ENCODE measurements around the gene SEPTIN8. TPM values are rescaled to one million over a fixed set of nuclear protein-coding genes. Genes with fewer than 3 reads are reported as not detected.

The SEPTIN8 gene
- total and polyA plus RNA-seq, 2 of the 13 experiments (the other 11 are each of a cell fraction or from before 2014, with no cell fraction given), result 41.4 to 49.9 TPM

GRCh38 chr5:132826424-132827082 is 49.5 kb upstream of the SEPTIN8 start:
- Histone ChIP-seq H3K4me2 (ENCODE audit: low read depth, low read length) (no peak overlapping the region), H3K4me1 (ENCODE audit: insufficient read depth, low read length) (peaks cover 48% of the 10 kb centered on the region), H3K27me3 (ENCODE audit: control insufficient read depth in 1 of 2, insufficient read depth in 2 of 2, low read length in 2 of 2) (no peaks in the 10 kb centered on the region), H3K9ac (ENCODE audit: insufficient read depth, low read depth, low read length) (peak overlapping the region; percentile 3; the same call in 1 of the 2 replicates), H3K9me3 (ENCODE audit: low read length) (no peaks in the 10 kb centered on the region), H3K27ac (ENCODE audit: extremely low read length, insufficient read depth, low read length) (no peak overlapping the region), H3K79me2 (ENCODE audit: insufficient read depth, low read length) (peaks cover 37% of the 10 kb centered on the region), H4K20me1 (ENCODE audit: insufficient read depth, low read length) (no peaks in the 10 kb centered on the region), H2AFZ (ENCODE audit: low read length) (no peak overlapping the region), H3K36me3 (replicated peaks in 1 of 2; ENCODE audit: control insufficient read depth in 1 of 2, insufficient read depth in 2 of 2, low read length in 2 of 2) (peaks cover 7 to 30% of the 10 kb centered on the region in 2 experiments; a peak in 4 of 5 replicates), H3K4me3 (replicated peaks in 1 of 3; ENCODE audit: insufficient read depth in 1 of 3, low read depth in 2 of 3, low read length in 3 of 3) (no peak overlapping the region)
- no peak for DNase-seq (ENCODE audit: low spot score)
- ChIA-PET POLR2A (interaction anchor here (1.2 to 5.6 kb wide), 3 partner anchors 17 to 57 kb away, joined by 3 to 55 read pairs (median 26); partner anchors contain the start of gene LEAP2), CTCF (ENCODE audit: low intra/inter-chr PET ratio, low total read pairs) (no interaction called here)
- 70% methylated on average over 6 of the region's 6 CpGs for WGBS (ENCODE audit: low lambda C conversion rate)
- no peak for FAIRE-seq
- intact Hi-C loops (cut with micrococcal nuclease; ENCODE audit: unreplicated experiment), result no loop called here
- in situ Hi-C loops (cut with HindIII; ENCODE audit: extremely low pct_ligation_motif_present, low pct_unique_long_range_greater_than_20kb), result no loop called here
- no peak for ATAC-seq
- no TSS peak for BruUV-seq (replicated peaks)
- TF ChIP-seq ZNF329 (CRISPR knock-in tag; IDR thresholded peaks at IDR 0.05; ENCODE audit: low read depth), result no peak
- no peak for TF ChIP-seq TRIM24 (CRISPR knock-in tag; IDR thresholded peaks at IDR 0.05)
- no peak for TF ChIP-seq ZNF503 (CRISPR knock-in tag; IDR thresholded peaks at IDR 0.05)
- no peak for TF ChIP-seq PTBP1 (IDR thresholded peaks at IDR 0.05; ENCODE audit: low read depth, low read length, poor library complexity, severe bottlenecking)
- no peak for TF ChIP-seq ZBTB26 (CRISPR knock-in tag; IDR thresholded peaks at IDR 0.05; ENCODE audit: borderline replicate concordance)
- TF ChIP-seq TCF7 (IDR thresholded peaks at IDR 0.05; ENCODE audit: low read depth), result no peak
- no peak for TF ChIP-seq ZNF362 (CRISPR knock-in tag; IDR thresholded peaks at IDR 0.05; ENCODE audit: borderline replicate concordance)
- no peak for TF ChIP-seq GMEB1 (CRISPR knock-in tag; IDR thresholded peaks at IDR 0.05; ENCODE audit: borderline replicate concordance)
- no peak for TF ChIP-seq TRIM22 (IDR thresholded peaks at IDR 0.05)
- no peak for TF ChIP-seq DBP (CRISPR knock-in tag; IDR thresholded peaks at IDR 0.05; ENCODE audit: not compliant biosample characterization)
- no peak for TF ChIP-seq SIN3B (IDR thresholded peaks at IDR 0.05; ENCODE audit: low read length)
- no peak for TF ChIP-seq PAWR (CRISPR knock-in tag; IDR thresholded peaks at IDR 0.05; ENCODE audit: borderline replicate concordance)
- no peak for TF ChIP-seq MAX (IDR thresholded peaks at IDR 0.05)

Data from HepG2 (cell line).